PC-3 (cell line): Measurements from ENCODE around the gene CCNK. TPM values are rescaled to one million over a fixed set of nuclear protein-coding genes. Genes with fewer than 3 reads are reported as not detected.

Experiments used
- ATAC-seq: fragments of 200-7000 bp; cut with Tn5 transposase; 2 replicates; pipeline ENCODE4 v1.9.1; 2020; ENCODE audit warnings: mild to moderate bottlenecking, moderate library complexity
- BruUV-seq: library from RNA; stranded (reverse); fragments of 400-500 nt; replicated peaks from 2 replicates; lab custom pipeline; 2021; lab: Mats Ljungman, UMichigan
- CTCF ChIA-PET: fragments of 300-600 bp; sonication (Branson Sonifier 250); formaldehyde crosslinking; loops from one replicate; lab custom pipeline; 2022; ENCODE audit warnings: antibody characterized with exemption; lab: Charles Lee
- POLR2A ChIA-PET: fragments of 300-600 bp; sonication (Branson Sonifier 250); formaldehyde crosslinking; loops from one replicate; lab custom pipeline; 2022; ENCODE audit warnings: antibody characterized with exemption; ENCODE audit not compliant: unreplicated experiment; lab: Charles Lee
- DNase-seq: peaks from one replicate; pipeline ENCODE4 v3.0.0-alpha.2; 2015
- H2AFZ ChIP-seq: fragments of 300-600 bp; sonication (generic); 2 replicates; pipeline ENCODE4 v1.6.0; 2016; ENCODE audit warnings: antibody characterized with exemption, low read length
- H3F3A ChIP-seq: fragments of 300-600 bp; sonication (generic); one replicate; pipeline ENCODE4 v1.6.0; 2017; ENCODE audit warnings: antibody characterized with exemption, low read length, control low read depth, mild to moderate bottlenecking; ENCODE audit not compliant: unreplicated experiment
- H3K27ac ChIP-seq: fragments of 300-600 bp; sonication (generic); 2 replicates; pipeline ENCODE4 v1.5.1; 2016; ENCODE audit warnings: mild to moderate bottlenecking, low read length
- H3K27me3 ChIP-seq: fragments of 300-600 bp; sonication (generic); 2 replicates; pipeline ENCODE4 v1.6.1; 2016; ENCODE audit warnings: low read length, mixed read lengths
- H3K36me3 ChIP-seq: fragments of 300-600 bp; sonication (generic); 2 replicates; pipeline ENCODE4 v1.6.1; 2016; ENCODE audit warnings: low read depth, mixed run types, low read length, mixed read lengths
- H3K4me1 ChIP-seq: fragments of 300-600 bp; sonication (generic); 2 replicates; pipeline ENCODE4 v1.5.1; 2016; ENCODE audit warnings: low read length; ENCODE audit not compliant: insufficient read depth
- H3K4me2 ChIP-seq: fragments of 300-600 bp; sonication (generic); 2 replicates; pipeline ENCODE4 v1.6.0; 2016; ENCODE audit warnings: low read length
- H3K4me3 ChIP-seq: fragments of 300-600 bp; sonication (generic); 2 replicates; pipeline ENCODE4 v1.5.1; 2016; ENCODE audit warnings: mild to moderate bottlenecking, low read length, mixed read lengths
- H3K79me2 ChIP-seq: fragments of 300-600 bp; sonication (generic); 2 replicates; pipeline ENCODE4 v1.6.1; 2017; ENCODE audit warnings: low read length, mixed read lengths
- H3K9ac ChIP-seq: fragments of 300-600 bp; sonication (generic); 2 replicates; pipeline ENCODE4 v1.6.0; 2016; ENCODE audit warnings: mild to moderate bottlenecking, low read length
- H3K9me2 ChIP-seq: fragments of 300-600 bp; sonication (generic); replicated peaks from 2 replicates; pipeline ENCODE4 v1.6.1; 2016; ENCODE audit warnings: mixed run types, low read length, mixed read lengths
- H3K9me3 ChIP-seq: fragments of 300-600 bp; sonication (generic); 2 replicates; pipeline ENCODE4 v1.6.1; 2016; ENCODE audit warnings: low read length, mixed read lengths
- H4K20me1 ChIP-seq: fragments of 300-600 bp; sonication (generic); 2 replicates; pipeline ENCODE4 v1.6.1; 2016; ENCODE audit warnings: low read length, mixed read lengths
- EZH2 ChIP-seq: fragments of 300-600 bp; sonication (generic); IDR thresholded peaks from one replicate; pipeline ENCODE4 v1.6.1; 2017; ENCODE audit warnings: antibody characterized with exemption, mild to moderate bottlenecking, low read length; ENCODE audit not compliant: unreplicated experiment
- EZH2phosphoT487 ChIP-seq: fragments of 300-600 bp; sonication (generic); IDR thresholded peaks from 2 replicates; pipeline ENCODE4 v1.6.1; 2018; ENCODE audit warnings: mild to moderate bottlenecking, antibody characterized with exemption, low read length, borderline replicate concordance
- intact Hi-C: fragments of 100-400 bp; cut with micrococcal nuclease; formaldehyde crosslinking; loops from 2 replicates; pipeline ENCODE4 v1.9.0; 2023
- total RNA-seq: library from RNA; depleted of rRNA; stranded (reverse); fragments of >200 nt; gene quantifications from 2 replicates; pipeline ENCODE4 v1.2.3, GENCODE V29; 2014
- TF ChIP-seq, protein P1 (sequence below): fragments of 300-600 bp; sonication (generic); conservative IDR thresholded peaks from 2 replicates; pipeline ENCODE4 v1.5.1; 2017; ENCODE audit warnings: antibody characterized with exemption, low read depth, mild to moderate bottlenecking, low read length

CCNK gene
- total RNA-seq, 1 experiment from 2014 or later: 26.2 TPM

GRCh38 chr14:99529899-99530298 is 48.7 kb downstream of the CCNK start:
- H3K27ac ChIP-seq: no peak overlapping the region
- TF ChIP-seq, protein P1, sequence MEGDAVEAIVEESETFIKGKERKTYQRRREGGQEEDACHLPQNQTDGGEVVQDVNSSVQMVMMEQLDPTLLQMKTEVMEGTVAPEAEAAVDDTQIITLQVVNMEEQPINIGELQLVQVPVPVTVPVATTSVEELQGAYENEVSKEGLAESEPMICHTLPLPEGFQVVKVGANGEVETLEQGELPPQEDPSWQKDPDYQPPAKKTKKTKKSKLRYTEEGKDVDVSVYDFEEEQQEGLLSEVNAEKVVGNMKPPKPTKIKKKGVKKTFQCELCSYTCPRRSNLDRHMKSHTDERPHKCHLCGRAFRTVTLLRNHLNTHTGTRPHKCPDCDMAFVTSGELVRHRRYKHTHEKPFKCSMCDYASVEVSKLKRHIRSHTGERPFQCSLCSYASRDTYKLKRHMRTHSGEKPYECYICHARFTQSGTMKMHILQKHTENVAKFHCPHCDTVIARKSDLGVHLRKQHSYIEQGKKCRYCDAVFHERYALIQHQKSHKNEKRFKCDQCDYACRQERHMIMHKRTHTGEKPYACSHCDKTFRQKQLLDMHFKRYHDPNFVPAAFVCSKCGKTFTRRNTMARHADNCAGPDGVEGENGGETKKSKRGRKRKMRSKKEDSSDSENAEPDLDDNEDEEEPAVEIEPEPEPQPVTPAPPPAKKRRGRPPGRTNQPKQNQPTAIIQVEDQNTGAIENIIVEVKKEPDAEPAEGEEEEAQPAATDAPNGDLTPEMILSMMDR: 0 out of 2 replicates have a peak, but pooled peaks have one; percentile 28
- TF ChIP-seq EZH2phosphoT487: no peak
- no peak for TF ChIP-seq EZH2
- H3K9me3 ChIP-seq: no peaks in the 10 kb centered on the region
- ChIA-PET CTCF (no interaction called here), POLR2A (no interaction called here)
- intact Hi-C loops: no loop called here
- no peaks in the 10 kb centered on the region for H3K9me2 ChIP-seq
- H3K79me2 ChIP-seq: peaks cover 28% of the 10 kb centered on the region
- DNase-seq (no peak), ATAC-seq (no peak)
- H3K4me2 ChIP-seq: no peak overlapping the region
- no peak overlapping the region for H3K9ac ChIP-seq
- H3F3A ChIP-seq: no peaks in the 10 kb centered on the region
- H3K4me3 ChIP-seq: no peak overlapping the region
- no TSS peak for BruUV-seq
- peaks cover 10% of the 10 kb centered on the region for H3K4me1 ChIP-seq
- H4K20me1 ChIP-seq: no peaks in the 10 kb centered on the region; the same call in 1 of the 2 replicates
- H2AFZ ChIP-seq: no peak overlapping the region
- no peaks in the 10 kb centered on the region for H3K27me3 ChIP-seq
- no peaks in the 10 kb centered on the region for H3K36me3 ChIP-seq

DNA sequence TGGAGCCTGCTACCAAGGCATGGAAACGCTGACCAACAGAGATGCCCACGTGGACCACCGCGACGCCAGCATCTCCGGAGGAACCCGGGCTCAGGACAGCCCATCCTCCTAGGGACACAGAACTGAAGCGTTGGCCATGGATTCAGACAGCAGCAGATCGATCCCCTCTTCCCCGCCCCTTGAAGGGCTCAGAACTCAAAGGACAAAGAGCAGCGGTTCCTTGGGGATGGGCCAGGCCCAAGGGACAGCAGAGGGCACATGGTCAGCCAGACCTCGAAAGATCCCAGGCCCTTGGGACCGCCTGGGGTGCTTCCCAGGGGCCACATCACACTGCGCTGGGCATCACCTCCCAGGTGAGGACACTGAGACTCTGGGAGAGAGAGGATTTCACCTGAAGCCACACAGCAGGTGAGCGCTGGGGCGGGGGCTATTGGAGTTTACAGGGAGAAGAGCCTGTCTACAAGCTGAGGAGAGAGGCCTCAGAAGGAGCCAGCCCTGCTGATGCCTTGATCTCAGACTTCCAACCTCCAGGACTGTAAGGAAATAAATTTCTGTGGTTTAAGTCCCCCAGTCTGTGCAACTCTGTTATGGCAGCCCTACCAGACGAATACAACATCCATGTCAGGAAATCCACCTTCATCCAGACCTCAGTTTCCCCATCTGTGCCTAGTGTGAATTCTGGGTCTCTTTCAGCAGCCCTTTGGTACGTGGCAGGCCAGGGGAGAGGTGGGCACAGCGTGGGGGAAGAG is 49.4 kb downstream of the CCNK start:
- no peak for ATAC-seq
- Histone ChIP-seq H4K20me1 (no peaks in the 10 kb centered on the region), H3K9me3 (no peaks in the 10 kb centered on the region), H3K4me3 (no peak overlapping the region), H3K4me1 (peaks cover 3% of the 10 kb centered on the region; the same call in 1 of the 2 replicates), H2AFZ (no peak overlapping the region), H3K9ac (no peak overlapping the region), H3K27me3 (no peaks in the 10 kb centered on the region), H3F3A (no peaks in the 10 kb centered on the region), H3K4me2 (no peak overlapping the region), H3K9me2 (no peaks in the 10 kb centered on the region), H3K27ac (no peak overlapping the region), H3K36me3 (no peaks in the 10 kb centered on the region), H3K79me2 (peaks cover 31% of the 10 kb centered on the region)
- ChIA-PET POLR2A (no interaction called here), CTCF (no interaction called here)
- BruUV-seq: no TSS peak
- TF ChIP-seq EZH2 (no peak), EZH2phosphoT487 (no peak)
- TF ChIP-seq, protein P1: no peak
- no peak for DNase-seq
- intact Hi-C loops: no loop called here
